Measurements from ENCODE around the gene LRRC8A.

The LRRC8A gene

GRCh38 chr9:128929560-128929959 is 47.6 kb downstream of the LRRC8A start:
- no peak for TF ChIP-seq CTCF (IDR thresholded peaks at IDR 0.05; ENCODE audit: poor library complexity, severe bottlenecking)
- Histone ChIP-seq H3K9me3 (ENCODE audit: severe bottlenecking) (no peaks in the 10 kb centered on the region), H3K36me3 (ENCODE audit: low read depth) (no peaks in the 10 kb centered on the region), H3K4me1 (ENCODE audit: insufficient read depth, poor library complexity, severe bottlenecking) (no peaks in the 10 kb centered on the region), H3K27ac (ENCODE audit: poor library complexity, severe bottlenecking) (no peak overlapping the region), H3K4me3 (ENCODE audit: severe bottlenecking) (no peak overlapping the region), H3K27me3 (ENCODE audit: insufficient read depth, poor library complexity, severe bottlenecking) (no peaks in the 10 kb centered on the region)
- no peak for ATAC-seq (ENCODE audit: low read depth)
- no peak for DNase-seq (ENCODE audit: low spot score)

GRCh38 chr9:128933731-128934130 is 51.8 kb downstream of the LRRC8A start:
- peak; percentile 9 for DNase-seq (ENCODE audit: low spot score)
- Histone ChIP-seq H3K27ac (ENCODE audit: poor library complexity, severe bottlenecking) (no peak overlapping the region), H3K36me3 (ENCODE audit: low read depth) (no peaks in the 10 kb centered on the region), H3K27me3 (ENCODE audit: insufficient read depth, poor library complexity, severe bottlenecking) (no peaks in the 10 kb centered on the region), H3K4me1 (ENCODE audit: insufficient read depth, poor library complexity, severe bottlenecking) (no peaks in the 10 kb centered on the region), H3K9me3 (ENCODE audit: severe bottlenecking) (no peaks in the 10 kb centered on the region), H3K4me3 (ENCODE audit: severe bottlenecking) (no peak overlapping the region)
- ATAC-seq (ENCODE audit: low read depth) = no peak
- no peak for TF ChIP-seq CTCF (IDR thresholded peaks at IDR 0.05; ENCODE audit: poor library complexity, severe bottlenecking)

- no peaks in the 10 kb centered on the region for H3K36me3 ChIP-seq (ENCODE audit: low read depth)
- ATAC-seq (ENCODE audit: low read depth) (no peak), DNase-seq (ENCODE audit: low spot score) (peak; percentile 36)
Observed at GRCh38 chr9:128936171-128936865, 54.4 kb downstream of the LRRC8A start.

GRCh38 chr9:128937310-128938165 is 55.6 kb downstream of the LRRC8A start:
- DNase-seq (ENCODE audit: low spot score) (peak; percentile 19), ATAC-seq (ENCODE audit: low read depth) (peak; percentile 25)
- H3K27ac ChIP-seq (ENCODE audit: poor library complexity, severe bottlenecking) = no peak overlapping the region
- no peaks in the 10 kb centered on the region for H3K9me3 ChIP-seq (ENCODE audit: severe bottlenecking)
- H3K4me3 ChIP-seq (ENCODE audit: severe bottlenecking) = no peak overlapping the region
- no peaks in the 10 kb centered on the region for H3K36me3 ChIP-seq (ENCODE audit: low read depth)
- no peaks in the 10 kb centered on the region for H3K4me1 ChIP-seq (ENCODE audit: insufficient read depth, poor library complexity, severe bottlenecking)
- no peaks in the 10 kb centered on the region for H3K27me3 ChIP-seq (ENCODE audit: insufficient read depth, poor library complexity, severe bottlenecking)
- TF ChIP-seq CTCF (IDR thresholded peaks at IDR 0.05; ENCODE audit: poor library complexity, severe bottlenecking) = no peak

More at GRCh38 chr9:128936171-128936865, 54.4 kb downstream of the LRRC8A start:
- no peak overlapping the region for H3K4me3 ChIP-seq (ENCODE audit: severe bottlenecking)
- no peak for TF ChIP-seq CTCF (IDR thresholded peaks at IDR 0.05; ENCODE audit: poor library complexity, severe bottlenecking)
- no peaks in the 10 kb centered on the region for H3K27me3 ChIP-seq (ENCODE audit: insufficient read depth, poor library complexity, severe bottlenecking)
- no peaks in the 10 kb centered on the region for H3K4me1 ChIP-seq (ENCODE audit: insufficient read depth, poor library complexity, severe bottlenecking)
- H3K9me3 ChIP-seq (ENCODE audit: severe bottlenecking) = no peaks in the 10 kb centered on the region
- no peak overlapping the region for H3K27ac ChIP-seq (ENCODE audit: poor library complexity, severe bottlenecking)

All from RWPE2 (cell line).